A673 (cell line): ENCODE measurements around the gene PHC2.

Source experiments
- CTCF ChIP-seq: fragments of 300-800, 200-600 bp; sonication (generic); conservative IDR thresholded peaks from 2 replicates; pipeline ENCODE4 v1.5.1; 2017; ENCODE audit warnings: low read depth, mild to moderate bottlenecking, antibody characterized with exemption, low read length, moderate library complexity, mixed read lengths
- EZH2 ChIP-seq: fragments of 200-600 bp; sonication (generic); IDR thresholded peaks from 2 replicates; pipeline ENCODE4 v1.6.1; 2017; ENCODE audit warnings: borderline replicate concordance, low read depth, mild to moderate bottlenecking, mixed read lengths, antibody characterized with exemption, low read length; ENCODE audit not compliant: poor library complexity, severe bottlenecking

- TF ChIP-seq EZH2 (no peak), CTCF (peak; percentile 41; the same call in 1 of the 2 replicates)
These were observed at the start of gene PHC2 for GRCh38 chr1:33430692-33431593.
